Spleen (tissue), 7 donors: ENCODE measurements around the gene ZBTB44.

Experiments
- POLR2A ChIP-seq, 3 donors: fragments of 450-650 bp; IDR thresholded peaks; one replicate each; pipeline ENCODE4 v1.5.1; 2017; ENCODE audit warnings: antibody characterized with exemption in 3 of 3, mild to moderate bottlenecking in 1 of 3
- POLR2AphosphoS5 ChIP-seq, 3 donors: sonication (generic); formaldehyde crosslinking; IDR thresholded peaks; one replicate each; pipeline ENCODE4 v1.5.1; 2017; ENCODE audit warnings: antibody characterized with exemption in 3 of 3
- TF ChIP-seq, protein P1 (sequence below), 11 experiments: fragments of 200-600 bp in 7 of 11; fragments of 450-650 bp in 4 of 11; sonication (generic) in 4 of 11; IDR thresholded peaks in 8 of 11; conservative IDR thresholded peaks in 3 of 11; 1 replicate in 7 of 11; 2 replicates in 4 of 11; pipeline versions ENCODE4 v1.4.0 to v1.8.0; 2016 to 2021; ENCODE audit warnings: antibody characterized with exemption in 11 of 11, inconsistent platforms in 4 of 11, mild to moderate bottlenecking in 1 of 11
- donor health status: DM: no; HTN: no; CAD: no; lungs with moderate emphysema.
- donor health status: DM: no; HTN: no; CAD: no.
- donor health status: DM: no; HTN: no; CAD: no.

DNA sequence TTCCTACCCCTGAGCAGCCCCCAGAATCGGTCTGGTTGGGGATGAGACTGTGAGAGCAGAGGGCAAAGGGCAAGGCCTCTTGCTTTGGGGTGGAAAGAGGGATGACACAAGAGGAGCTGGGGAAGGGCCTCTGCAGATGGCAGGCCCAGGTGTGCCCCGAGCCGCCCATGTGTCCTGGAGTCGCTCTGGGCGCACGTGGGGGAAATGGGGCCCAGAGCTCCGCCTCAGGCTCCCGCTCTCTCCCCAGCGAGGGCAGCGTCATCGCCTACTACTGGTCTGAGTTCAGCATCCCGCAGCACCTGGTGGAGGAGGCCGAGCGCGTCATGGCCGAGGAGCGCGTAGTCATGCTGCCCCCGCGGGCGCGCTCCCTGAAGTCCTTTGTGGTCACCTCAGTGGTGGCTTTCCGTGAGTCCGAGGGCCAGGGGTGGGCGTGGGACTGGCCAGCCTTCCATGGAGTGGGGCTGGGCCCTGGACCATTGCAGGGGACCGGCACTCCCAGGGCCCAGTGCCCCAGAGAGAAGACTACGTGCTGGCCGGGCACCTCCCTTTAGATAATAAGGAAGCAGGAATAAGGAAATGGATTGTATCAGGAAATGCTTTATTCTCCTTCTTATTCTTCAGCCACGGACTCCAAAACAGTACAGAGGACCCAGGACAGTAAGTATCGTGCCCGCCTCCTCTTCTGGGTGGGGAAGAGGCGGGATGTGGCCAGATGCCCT is 125.1 kb downstream of the ZBTB44 start:
- TF ChIP-seq, protein P1, sequence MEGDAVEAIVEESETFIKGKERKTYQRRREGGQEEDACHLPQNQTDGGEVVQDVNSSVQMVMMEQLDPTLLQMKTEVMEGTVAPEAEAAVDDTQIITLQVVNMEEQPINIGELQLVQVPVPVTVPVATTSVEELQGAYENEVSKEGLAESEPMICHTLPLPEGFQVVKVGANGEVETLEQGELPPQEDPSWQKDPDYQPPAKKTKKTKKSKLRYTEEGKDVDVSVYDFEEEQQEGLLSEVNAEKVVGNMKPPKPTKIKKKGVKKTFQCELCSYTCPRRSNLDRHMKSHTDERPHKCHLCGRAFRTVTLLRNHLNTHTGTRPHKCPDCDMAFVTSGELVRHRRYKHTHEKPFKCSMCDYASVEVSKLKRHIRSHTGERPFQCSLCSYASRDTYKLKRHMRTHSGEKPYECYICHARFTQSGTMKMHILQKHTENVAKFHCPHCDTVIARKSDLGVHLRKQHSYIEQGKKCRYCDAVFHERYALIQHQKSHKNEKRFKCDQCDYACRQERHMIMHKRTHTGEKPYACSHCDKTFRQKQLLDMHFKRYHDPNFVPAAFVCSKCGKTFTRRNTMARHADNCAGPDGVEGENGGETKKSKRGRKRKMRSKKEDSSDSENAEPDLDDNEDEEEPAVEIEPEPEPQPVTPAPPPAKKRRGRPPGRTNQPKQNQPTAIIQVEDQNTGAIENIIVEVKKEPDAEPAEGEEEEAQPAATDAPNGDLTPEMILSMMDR (IDR thresholded peaks at IDR 0.05 in 8 of 11, conservative IDR thresholded peaks at IDR 0.05 in 3 of 11) = no peak
- TF ChIP-seq POLR2AphosphoS5 (IDR thresholded peaks at IDR 0.05) = no peak
- no peak for TF ChIP-seq POLR2A (IDR thresholded peaks at IDR 0.05)
